Hepatocyte (in vitro differentiated cells): ENCODE measurements around the gene AP3B2.

ENCODE experiments used
- EZH2 ChIP-seq: fragments of 200-600 bp; sonication (generic); IDR thresholded peaks from 2 replicates; pipeline ENCODE4 v1.6.1; 2016; ENCODE audit warnings: antibody characterized with exemption, mild to moderate bottlenecking, borderline replicate concordance
- EZH2phosphoT487 ChIP-seq: fragments of 200-600 bp; sonication (generic); IDR thresholded peaks from one replicate; pipeline ENCODE4 v1.6.1; 2018; ENCODE audit warnings: antibody characterized with exemption, mild to moderate bottlenecking, low read depth, moderate library complexity; ENCODE audit not compliant: unreplicated experiment, severe bottlenecking
- TF ChIP-seq, protein P1 (sequence below): fragments of 200-600 bp; sonication (generic); IDR thresholded peaks from 2 replicates; pipeline ENCODE4 v1.5.1; 2016; ENCODE audit warnings: antibody characterized with exemption, mild to moderate bottlenecking; ENCODE audit not compliant: poor library complexity

DNA sequence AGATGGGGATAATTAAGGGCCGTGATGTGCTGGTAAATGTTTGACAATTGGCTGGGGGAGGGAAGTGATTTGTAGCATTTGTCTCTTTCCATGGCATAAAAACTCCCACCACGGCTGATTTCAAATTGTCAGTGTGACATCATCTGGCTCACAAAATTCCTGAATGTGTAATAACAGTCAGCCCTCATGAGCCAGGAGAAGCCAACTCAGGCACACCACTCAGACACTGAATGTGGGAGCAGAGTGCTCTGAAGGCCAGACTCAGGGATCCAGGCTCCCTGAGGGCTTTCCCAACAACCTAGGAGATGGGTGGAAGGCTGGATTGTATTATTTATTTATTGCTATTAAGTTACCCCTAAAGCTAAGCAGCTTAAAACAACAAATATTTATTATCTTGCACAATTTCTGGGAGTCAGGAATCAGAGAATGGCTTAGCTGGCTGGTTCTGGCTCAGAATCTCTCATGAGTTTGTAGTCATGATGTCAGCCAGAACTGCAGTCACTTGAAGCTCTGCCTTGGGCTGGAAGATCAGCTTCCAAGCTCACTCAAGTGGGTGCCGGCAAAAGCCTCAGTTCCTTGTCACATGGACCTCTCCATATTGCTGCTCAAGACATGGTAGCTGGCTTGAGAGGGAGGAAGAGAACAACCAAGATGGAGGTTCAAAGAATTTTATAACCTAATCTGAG, 56.0 kb downstream of the AP3B2 start:
- TF ChIP-seq EZH2 (no peak), EZH2phosphoT487 (no peak)
- TF ChIP-seq, protein P1, sequence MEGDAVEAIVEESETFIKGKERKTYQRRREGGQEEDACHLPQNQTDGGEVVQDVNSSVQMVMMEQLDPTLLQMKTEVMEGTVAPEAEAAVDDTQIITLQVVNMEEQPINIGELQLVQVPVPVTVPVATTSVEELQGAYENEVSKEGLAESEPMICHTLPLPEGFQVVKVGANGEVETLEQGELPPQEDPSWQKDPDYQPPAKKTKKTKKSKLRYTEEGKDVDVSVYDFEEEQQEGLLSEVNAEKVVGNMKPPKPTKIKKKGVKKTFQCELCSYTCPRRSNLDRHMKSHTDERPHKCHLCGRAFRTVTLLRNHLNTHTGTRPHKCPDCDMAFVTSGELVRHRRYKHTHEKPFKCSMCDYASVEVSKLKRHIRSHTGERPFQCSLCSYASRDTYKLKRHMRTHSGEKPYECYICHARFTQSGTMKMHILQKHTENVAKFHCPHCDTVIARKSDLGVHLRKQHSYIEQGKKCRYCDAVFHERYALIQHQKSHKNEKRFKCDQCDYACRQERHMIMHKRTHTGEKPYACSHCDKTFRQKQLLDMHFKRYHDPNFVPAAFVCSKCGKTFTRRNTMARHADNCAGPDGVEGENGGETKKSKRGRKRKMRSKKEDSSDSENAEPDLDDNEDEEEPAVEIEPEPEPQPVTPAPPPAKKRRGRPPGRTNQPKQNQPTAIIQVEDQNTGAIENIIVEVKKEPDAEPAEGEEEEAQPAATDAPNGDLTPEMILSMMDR = no peak
